Fibroblast of lung (primary cell): ENCODE data around the gene SLC16A10. TPM values are rescaled to one million over a fixed set of nuclear protein-coding genes. Genes with fewer than 3 reads are reported as not detected.

Source experiments
- DNase-seq, 2 donors: peaks; one replicate each; pipeline versions ENCODE4 v3.0.0 to v3.0.0-alpha.2; 2010; ENCODE audit warnings: low read depth in 2 of 2
- H2AFZ ChIP-seq: 2 replicates; pipeline ENCODE4 v1.5.1; 2012; ENCODE audit warnings: low read length, control low read depth, inconsistent platforms
- H3K27ac ChIP-seq: 2 replicates; pipeline ENCODE4 v1.5.1; 2011; ENCODE audit warnings: low read length, control low read depth; ENCODE audit not compliant: insufficient read depth
- H3K27me3 ChIP-seq: 2 replicates; pipeline ENCODE4 v1.5.1; 2011; ENCODE audit warnings: mild to moderate bottlenecking, low read length; ENCODE audit not compliant: control insufficient read depth, insufficient read depth
- H3K36me3 ChIP-seq: 2 replicates; pipeline ENCODE4 v1.5.1; 2011; ENCODE audit warnings: low read length; ENCODE audit not compliant: control insufficient read depth, insufficient read depth
- H3K4me1 ChIP-seq: 2 replicates; pipeline ENCODE4 v1.5.1; 2011; ENCODE audit warnings: low read length; ENCODE audit not compliant: control insufficient read depth, insufficient read depth; ENCODE audit errors: extremely low read depth
- H3K4me2 ChIP-seq: 2 replicates; pipeline ENCODE4 v1.5.1; 2011; ENCODE audit warnings: low read length, control low read depth; ENCODE audit not compliant: insufficient read depth; ENCODE audit errors: extremely low read depth
- H3K4me3 ChIP-seq, 4 experiments: fragments of 200-600 bp in 1 of 4; sonication (generic) in 1 of 4; replicated peaks in 1 of 4; 2 replicates each; pipeline ENCODE4 v1.5.1; 2011 to 2016; ENCODE audit warnings: low read length in 4 of 4, low read depth in 3 of 4, mild to moderate bottlenecking in 3 of 4, control low read depth in 2 of 4, inconsistent platforms in 1 of 4, mixed read lengths in 1 of 4; ENCODE audit not compliant: insufficient read depth in 1 of 4; ENCODE audit errors: control extremely low read depth in 1 of 4
- H3K79me2 ChIP-seq: 2 replicates; pipeline ENCODE4 v1.5.1; 2012; ENCODE audit warnings: mild to moderate bottlenecking, low read length, inconsistent platforms; ENCODE audit not compliant: control insufficient read depth, insufficient read depth
- H3K9ac ChIP-seq: 2 replicates; pipeline ENCODE4 v1.5.1; 2011; ENCODE audit warnings: mild to moderate bottlenecking, low read length, control low read depth; ENCODE audit not compliant: insufficient read depth
- H3K9me3 ChIP-seq: 2 replicates; pipeline ENCODE4 v1.5.1; 2012; ENCODE audit warnings: low read depth, low read length; ENCODE audit not compliant: control insufficient read depth, insufficient read depth
- H4K20me1 ChIP-seq: 2 replicates; pipeline ENCODE4 v1.5.1; 2011; ENCODE audit warnings: low read length; ENCODE audit not compliant: control insufficient read depth, insufficient read depth; ENCODE audit errors: extremely low read depth
- EZH2 ChIP-seq: IDR thresholded peaks from 2 replicates; pipeline ENCODE4 v1.5.1; 2012; ENCODE audit warnings: low read length, control low read depth, mild to moderate bottlenecking; ENCODE audit errors: missing control alignments
- polyA plus RNA-seq, 2 donors: library from polyadenylated mRNA; depleted of rRNA in 1 of 2; stranded (reverse) in 1 of 2; unstranded in 1 of 2; fragments of >200 nt; gene quantifications; 2 replicates each; pipeline ENCODE4 v1.2.1, GENCODE V29; 2011 to 2012; ENCODE audit warnings: missing spikeins in 1 of 2
- total RNA-seq: library from RNA; depleted of rRNA; stranded (reverse); fragments of >200 nt; gene quantifications from 2 replicates; pipeline ENCODE4 v1.2.1, GENCODE V29; 2014
- TF ChIP-seq, protein P1 (sequence below), 2 donors: IDR thresholded peaks in 1 of 2; conservative IDR thresholded peaks in 1 of 2; 1 replicate in 1 of 2; 2 replicates in 1 of 2; pipeline ENCODE4 v1.5.1; 2011 to 2012; ENCODE audit warnings: low read length in 2 of 2, control low read depth in 1 of 2, inconsistent platforms in 1 of 2, low read depth in 1 of 2, mild to moderate bottlenecking in 1 of 2

SLC16A10 gene
- total and polyA plus RNA-seq, 2 donors (not counting 1 experiment from before 2014, with no cell fraction given) = not detected

DNA sequence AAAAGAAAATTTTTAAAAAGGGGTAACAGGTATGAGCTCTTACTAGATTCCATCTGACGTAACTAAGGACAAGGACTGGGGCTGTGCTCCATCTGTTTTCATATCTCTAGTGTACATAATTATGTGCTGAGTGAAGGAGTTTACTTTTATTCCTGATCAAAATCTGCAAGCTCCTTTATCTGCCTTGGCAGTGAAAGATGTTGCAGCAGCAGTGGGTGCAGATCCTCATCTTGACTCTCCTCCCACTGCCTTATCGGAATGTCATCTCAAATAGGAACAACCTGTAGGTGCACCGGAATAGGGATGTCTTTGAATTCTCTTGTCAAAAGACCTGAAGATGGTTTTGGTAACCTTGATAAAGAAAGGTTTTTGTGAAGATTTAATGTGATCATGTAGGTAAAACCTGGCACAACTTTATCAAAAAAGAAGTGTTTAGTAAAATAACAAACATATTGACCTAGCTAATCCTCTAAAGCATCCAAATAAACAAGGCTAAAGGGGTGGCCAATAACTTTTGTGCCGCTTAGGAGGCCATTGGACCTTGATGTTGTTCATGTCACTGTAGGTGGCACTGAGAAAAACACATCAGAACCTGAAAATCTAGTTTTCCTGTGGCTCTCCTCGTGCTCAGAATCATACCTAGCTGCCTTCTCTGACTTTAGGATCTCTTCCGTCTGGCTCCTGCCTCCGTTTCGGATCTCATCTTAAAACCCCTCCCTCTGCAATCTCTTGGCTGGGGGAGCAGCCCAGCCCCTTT lies 19.0 kb upstream of the SLC16A10 start:
- no peak overlapping the region for H3K4me3 ChIP-seq
- H3K9me3 ChIP-seq = no peaks in the 10 kb centered on the region
- H3K4me1 ChIP-seq = no peaks in the 10 kb centered on the region
- no peak overlapping the region for H2AFZ ChIP-seq
- DNase-seq = no peak
- TF ChIP-seq, protein P1, sequence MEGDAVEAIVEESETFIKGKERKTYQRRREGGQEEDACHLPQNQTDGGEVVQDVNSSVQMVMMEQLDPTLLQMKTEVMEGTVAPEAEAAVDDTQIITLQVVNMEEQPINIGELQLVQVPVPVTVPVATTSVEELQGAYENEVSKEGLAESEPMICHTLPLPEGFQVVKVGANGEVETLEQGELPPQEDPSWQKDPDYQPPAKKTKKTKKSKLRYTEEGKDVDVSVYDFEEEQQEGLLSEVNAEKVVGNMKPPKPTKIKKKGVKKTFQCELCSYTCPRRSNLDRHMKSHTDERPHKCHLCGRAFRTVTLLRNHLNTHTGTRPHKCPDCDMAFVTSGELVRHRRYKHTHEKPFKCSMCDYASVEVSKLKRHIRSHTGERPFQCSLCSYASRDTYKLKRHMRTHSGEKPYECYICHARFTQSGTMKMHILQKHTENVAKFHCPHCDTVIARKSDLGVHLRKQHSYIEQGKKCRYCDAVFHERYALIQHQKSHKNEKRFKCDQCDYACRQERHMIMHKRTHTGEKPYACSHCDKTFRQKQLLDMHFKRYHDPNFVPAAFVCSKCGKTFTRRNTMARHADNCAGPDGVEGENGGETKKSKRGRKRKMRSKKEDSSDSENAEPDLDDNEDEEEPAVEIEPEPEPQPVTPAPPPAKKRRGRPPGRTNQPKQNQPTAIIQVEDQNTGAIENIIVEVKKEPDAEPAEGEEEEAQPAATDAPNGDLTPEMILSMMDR (conservative IDR thresholded peaks at IDR 0.05 in 1 of 2, IDR thresholded peaks at IDR 0.05 in 1 of 2; ENCODE audit: low read depth in 1 of 2, low read length in 2 of 2) = no peak
- H3K9ac ChIP-seq = no peak overlapping the region
- H3K4me2 ChIP-seq = no peak overlapping the region
- no peaks in the 10 kb centered on the region for H4K20me1 ChIP-seq
- no peak overlapping the region for H3K27ac ChIP-seq
- H3K79me2 ChIP-seq = no peaks in the 10 kb centered on the region
- peaks cover 13% of the 10 kb centered on the region for H3K27me3 ChIP-seq
- H3K36me3 ChIP-seq = no peaks in the 10 kb centered on the region

DNA sequence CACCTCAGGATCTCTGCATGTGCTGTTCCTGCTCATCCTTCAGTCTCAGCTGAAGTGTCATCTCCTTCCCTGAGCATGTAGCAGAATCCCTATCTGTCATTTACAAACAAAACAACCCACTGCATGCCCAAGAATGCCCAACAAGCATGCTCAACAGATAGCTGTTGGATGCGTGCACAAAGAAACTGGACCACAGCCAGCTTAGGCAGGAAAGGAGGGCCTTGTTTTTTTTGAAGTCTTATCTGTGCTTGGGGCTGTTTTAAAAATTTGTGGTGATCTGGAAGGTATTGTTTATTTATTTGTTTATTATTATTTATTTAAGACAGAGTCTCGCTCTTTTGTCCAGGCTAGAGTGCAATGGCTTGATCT lies 18.5 kb upstream of the SLC16A10 start:
- no peak for TF ChIP-seq EZH2
- TF ChIP-seq, protein P1 (conservative IDR thresholded peaks at IDR 0.05 in 1 of 2, IDR thresholded peaks at IDR 0.05 in 1 of 2; ENCODE audit: low read depth in 1 of 2, low read length in 2 of 2) = no peak
- H3K27ac ChIP-seq = no peak overlapping the region
- H3K9ac ChIP-seq = no peak overlapping the region
- no peak overlapping the region for H2AFZ ChIP-seq
- no peaks in the 10 kb centered on the region for H3K36me3 ChIP-seq
- H3K79me2 ChIP-seq = no peaks in the 10 kb centered on the region
- H4K20me1 ChIP-seq = no peaks in the 10 kb centered on the region
- DNase-seq = no peak
- no peak overlapping the region for H3K4me3 ChIP-seq
- H3K27me3 ChIP-seq = peaks cover 13% of the 10 kb centered on the region
- H3K4me1 ChIP-seq = no peaks in the 10 kb centered on the region
- H3K4me2 ChIP-seq = no peak overlapping the region
- H3K9me3 ChIP-seq = no peaks in the 10 kb centered on the region

DNA sequence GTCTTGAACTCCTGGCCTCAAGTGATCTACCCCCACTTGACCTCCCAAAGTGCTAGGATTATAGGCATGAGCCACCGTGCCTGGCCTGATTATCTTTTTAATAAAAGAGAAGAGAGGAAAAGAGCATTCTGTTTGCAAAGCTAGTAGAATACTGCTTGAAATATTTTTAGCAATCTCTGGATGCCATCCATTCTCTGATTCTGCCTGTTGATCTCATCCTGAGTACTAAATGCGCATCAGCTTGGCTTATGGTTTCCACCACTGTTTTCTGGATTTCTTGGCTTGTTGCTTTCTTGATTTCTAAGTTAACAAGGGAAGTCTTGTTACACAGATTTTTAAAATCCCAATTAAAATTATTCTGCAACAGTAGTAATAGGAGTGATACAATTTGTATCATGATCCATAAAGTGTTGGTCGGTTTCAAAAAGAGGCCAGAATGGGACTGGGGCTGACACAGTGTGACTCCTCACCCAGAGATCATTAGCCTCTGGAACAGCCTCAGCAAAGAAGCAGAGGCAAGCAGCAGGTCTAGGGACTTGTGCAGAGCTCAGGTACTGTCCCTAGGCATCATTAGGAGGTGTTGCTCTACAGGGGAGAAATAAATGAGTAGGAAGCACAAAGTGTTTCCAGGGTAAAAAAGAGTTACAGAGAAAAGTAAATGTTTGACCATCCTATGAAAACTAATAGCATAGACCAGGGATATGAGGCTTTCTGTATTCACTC lies 17.8 kb upstream of the SLC16A10 start:
- no peaks in the 10 kb centered on the region for H3K4me1 ChIP-seq
- no peaks in the 10 kb centered on the region for H4K20me1 ChIP-seq
- no peaks in the 10 kb centered on the region for H3K79me2 ChIP-seq
- H2AFZ ChIP-seq = no peak overlapping the region
- peaks cover 15% of the 10 kb centered on the region for H3K27me3 ChIP-seq
- H3K9me3 ChIP-seq = no peaks in the 10 kb centered on the region
- H3K4me2 ChIP-seq = no peak overlapping the region
- no peak overlapping the region for H3K27ac ChIP-seq
- TF ChIP-seq, protein P1 (conservative IDR thresholded peaks at IDR 0.05 in 1 of 2, IDR thresholded peaks at IDR 0.05 in 1 of 2; ENCODE audit: low read depth in 1 of 2, low read length in 2 of 2) = no peak
- no peak for TF ChIP-seq EZH2
- no peak for DNase-seq
- H3K9ac ChIP-seq = no peak overlapping the region
- H3K36me3 ChIP-seq = no peaks in the 10 kb centered on the region
- H3K4me3 ChIP-seq = no peak overlapping the region
